NCI-H1092 (cell line): ENCODE data around the gene ZNF764.
"Not testable (repeated sequence)": the region's sequence is repeated elsewhere in the genome, so short reads cannot be mapped to it uniquely, and the experiment has no call there.

ENCODE experiments used
- DNase-seq: peaks from one replicate; lab custom pipeline; 2025; lab: John Stamatoyannopoulos, UW

Gene ZNF764

GRCh38 chr16:30527635-30528178 is 30.5 kb downstream of the ZNF764 start:
- DNase-seq = no peak

DNA sequence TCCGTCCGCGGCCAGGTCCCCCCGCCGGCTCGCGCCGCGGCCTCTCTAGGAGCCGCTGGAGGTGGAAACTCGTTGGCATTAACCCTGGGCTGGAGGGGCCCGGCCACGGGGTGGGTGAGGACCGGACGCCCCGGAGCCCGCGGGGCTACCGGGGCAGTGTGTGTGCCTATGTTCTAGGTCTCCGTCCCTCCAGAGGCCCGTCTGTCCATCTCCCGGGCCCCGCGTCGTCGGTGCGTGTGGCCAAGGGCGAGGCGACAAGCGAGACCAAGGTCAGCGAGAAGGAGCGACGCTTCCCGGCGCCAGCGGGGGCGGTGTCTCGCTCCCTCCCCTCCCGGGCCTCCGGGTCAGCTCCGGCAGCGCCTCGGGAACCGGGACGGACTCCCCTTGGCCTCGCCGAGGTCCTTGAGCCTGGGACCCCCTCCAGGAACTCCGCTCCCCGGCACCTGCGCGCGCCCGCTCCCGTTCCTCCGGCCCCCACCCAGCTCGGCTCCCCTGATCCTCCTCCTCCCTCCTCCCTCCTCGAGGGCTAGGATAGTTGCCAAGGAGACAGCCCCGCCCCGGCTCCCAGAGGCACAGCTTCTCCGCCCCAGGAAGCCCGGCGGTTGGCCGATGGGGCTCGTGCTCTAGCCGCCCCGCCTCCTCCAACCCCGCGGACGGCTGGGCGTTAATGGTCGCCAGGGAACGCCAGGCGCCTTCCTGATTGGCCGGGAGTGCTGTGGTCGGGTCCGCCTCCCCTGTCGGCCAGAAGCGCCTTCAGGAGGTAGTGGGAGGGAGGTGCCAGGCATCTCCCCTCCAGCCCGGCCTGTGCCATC is 31.1 kb downstream of the ZNF764 start:
- DNase-seq = peak; percentile 98

DNA sequence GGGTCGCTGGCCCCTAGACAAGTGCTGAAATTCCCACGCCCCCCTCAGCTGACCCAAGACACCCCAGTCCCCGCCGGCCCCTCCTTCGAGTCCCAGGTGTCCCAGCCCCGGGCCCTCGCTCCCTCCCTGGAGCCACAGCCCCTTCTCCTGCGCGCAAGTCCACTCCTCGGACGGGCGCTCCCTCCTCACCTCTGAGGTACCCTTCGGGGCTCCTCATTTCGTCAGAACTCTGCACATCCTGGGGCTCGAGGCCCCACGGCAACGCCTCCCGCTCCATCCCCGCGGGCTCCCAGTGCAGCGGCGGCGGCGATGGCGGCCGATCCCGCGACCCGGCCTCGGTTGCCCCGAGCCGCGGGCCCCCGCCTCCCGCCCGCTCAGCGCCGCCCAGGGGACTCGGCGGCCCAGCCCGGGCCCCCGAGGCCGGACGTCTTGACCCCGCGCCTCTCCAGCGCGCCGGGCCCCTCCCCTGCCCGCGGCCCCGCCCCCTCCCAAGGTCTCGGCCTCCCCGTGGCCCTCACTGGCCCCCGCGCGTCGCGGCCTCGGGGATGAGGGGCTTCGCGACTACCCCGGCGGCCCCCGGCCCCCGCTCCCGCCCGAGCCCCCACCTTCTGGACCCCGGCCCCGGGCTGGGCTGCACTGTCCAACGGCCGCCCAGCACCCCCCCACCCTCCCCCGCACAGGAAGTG is 31.9 kb downstream of the ZNF764 start, which contains the start of gene ZNF768:
Gene ZNF768 (minus strand): TSS at position 430 of the 686 bp plus-strand sequence. CDS start 153 bp downstream, at position 277.
- peak; percentile 57 for DNase-seq

GRCh38 chr16:30525844-30526136 is 32.4 kb downstream of the ZNF764 start:
- no peak for DNase-seq

DNA sequence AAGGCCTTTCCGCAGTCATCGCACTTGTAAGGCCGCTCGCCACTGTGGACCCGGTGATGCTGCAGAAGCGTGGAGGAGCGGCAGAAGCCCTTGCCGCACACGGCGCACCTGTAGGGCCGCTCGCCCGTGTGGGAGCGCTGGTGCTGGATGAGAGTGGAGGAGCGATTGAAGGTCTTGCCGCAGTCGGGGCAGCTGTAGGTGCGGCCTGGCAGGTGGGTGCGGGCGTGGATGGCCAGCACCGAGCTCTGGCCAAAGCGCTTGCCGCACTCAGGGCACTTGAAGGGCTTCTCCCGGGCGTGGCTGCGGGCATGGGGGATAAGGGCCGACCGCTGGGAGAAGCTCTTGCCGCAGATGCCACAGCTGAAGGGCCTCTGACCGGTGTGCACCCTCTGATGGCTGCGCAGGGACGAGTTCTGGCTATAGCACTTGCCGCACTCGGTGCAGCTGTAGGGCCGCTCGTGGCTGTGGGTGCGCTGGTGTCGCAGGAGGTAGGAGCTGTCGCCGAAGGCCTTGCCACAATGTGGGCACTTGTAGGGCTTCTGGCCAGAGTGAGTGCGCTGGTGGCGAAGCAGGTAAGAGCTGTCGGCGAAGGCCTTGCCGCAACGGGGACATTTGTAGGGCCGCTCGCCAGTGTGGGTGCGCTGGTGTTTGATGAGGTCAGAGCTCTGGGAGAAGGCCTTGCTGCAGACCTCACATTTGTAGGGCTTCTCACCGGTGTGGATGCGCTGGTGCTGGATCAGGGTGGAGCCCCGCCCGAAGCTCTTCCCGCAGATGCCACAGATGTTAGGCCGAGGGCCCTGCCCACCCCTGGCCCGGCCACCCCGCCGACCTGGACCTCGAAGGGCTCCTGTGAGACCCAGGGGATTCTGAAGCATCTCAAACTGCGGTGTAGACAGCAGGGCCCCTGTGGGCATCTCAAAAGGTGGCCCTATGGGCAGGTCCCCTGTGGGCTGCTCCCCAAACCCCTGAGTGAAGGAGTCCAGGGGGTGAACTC is 33.3 kb downstream of the ZNF764 start:
- DNase-seq = no peak

DNA sequence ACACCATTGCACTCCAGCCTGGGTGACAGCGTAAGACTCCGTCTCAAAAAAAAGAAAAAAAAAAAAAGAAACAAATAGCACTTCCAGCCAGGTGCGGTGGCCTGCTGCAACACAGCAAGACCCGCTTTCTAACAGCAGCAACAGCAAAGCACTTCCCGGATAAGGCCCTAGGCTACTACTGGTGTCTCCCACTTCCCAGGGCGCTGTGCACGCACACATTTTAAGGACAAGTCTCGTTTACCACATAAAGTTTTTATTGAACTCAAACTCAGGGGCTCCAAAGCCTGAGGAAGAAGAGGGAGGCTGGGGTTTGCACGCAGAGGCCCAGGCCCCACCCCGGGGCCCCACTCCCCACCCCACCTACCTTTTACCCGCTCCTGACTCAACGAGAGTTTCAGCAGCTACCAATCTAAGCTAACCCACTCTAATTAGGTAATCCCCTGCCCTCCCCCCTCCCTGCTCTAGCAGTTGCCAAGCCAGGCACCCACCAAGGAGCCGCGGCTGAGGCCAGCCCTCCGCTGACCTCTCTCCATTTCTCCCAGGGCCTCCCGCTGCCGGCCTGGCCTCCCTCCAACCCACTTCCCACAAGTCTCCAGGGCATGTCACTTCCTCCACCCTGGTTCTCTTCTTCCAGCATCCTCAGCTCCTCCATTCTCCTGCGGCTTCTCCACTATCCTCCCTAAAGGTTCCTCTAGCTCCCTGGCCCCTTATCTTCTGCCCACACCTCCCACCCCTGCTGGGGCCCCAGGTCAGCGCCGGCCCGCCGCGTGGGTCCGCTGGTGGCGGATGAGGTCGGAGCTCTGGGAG is 34.2 kb downstream of the ZNF764 start:
- no peak for DNase-seq

- not testable (repeated sequence) for DNase-seq
These were observed 35.3 kb downstream of the ZNF764 start for GRCh38 chr16:30522702-30523463.

GRCh38 chr16:30521873-30522641 is 36.1 kb downstream of the ZNF764 start:
- DNase-seq = no peak

- no peak for DNase-seq
These were observed 36.7 kb downstream of the ZNF764 start for GRCh38 chr16:30521476-30521872.

GRCh38 chr16:30519120-30520049 is 38.8 kb downstream of the ZNF764 start:
- DNase-seq = no peak

GRCh38 chr16:30518552-30518951 is 39.6 kb downstream of the ZNF764 start:
- DNase-seq = no peak

DNA sequence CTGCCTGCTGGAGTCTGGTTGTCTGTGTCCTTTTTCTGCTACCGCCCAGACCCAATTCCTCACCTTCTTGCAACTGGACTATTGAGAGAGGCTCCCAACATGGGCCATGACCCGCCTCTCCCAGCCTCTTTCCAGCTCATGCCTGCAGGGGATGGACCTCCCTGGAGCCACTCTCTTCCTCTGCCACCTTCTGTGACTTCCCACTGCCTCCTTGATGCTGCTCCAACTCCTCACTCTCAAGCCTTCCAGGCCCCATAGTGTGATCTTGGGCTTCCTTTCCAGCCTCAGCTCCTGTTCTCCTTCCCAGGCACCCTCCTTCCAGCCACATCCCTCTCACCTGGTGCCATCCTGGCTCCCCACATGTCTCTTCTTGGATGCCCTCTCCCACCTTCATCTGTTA is 42.9 kb downstream of the ZNF764 start:
- no peak for DNase-seq

- no peak for DNase-seq
These were observed 46.7 kb downstream of the ZNF764 start for GRCh38 chr16:30511509-30511908.

DNA sequence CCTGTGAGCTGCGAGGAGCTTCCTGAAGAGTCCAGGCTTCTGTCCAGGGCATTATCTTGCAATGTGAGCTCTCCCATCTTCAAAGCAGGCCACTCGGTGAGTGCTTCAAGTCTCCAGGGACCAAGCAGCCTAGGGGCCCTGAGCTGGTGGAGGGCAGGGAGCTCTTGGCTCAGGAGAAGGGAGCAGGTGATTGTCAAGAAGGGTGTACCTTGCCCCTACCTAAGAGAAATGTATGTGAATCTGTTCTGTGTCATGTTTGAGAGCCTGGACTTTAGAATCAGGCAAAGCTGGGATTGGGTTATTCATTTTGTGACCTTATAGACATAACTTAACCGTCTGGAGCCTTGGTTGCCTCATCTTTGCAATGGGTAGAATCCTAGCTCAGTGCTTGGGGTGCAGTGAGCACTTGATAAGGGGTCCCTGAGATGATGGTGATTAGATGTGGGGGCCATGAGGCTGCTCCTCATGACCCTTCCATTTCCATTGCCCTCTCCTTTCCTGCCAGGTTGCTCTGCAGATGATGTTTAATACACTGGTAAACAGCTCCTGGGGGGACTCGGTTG is 47.7 kb downstream of the ZNF764 start:
- no peak for DNase-seq

- no peak for DNase-seq
These were observed 49.0 kb downstream of the ZNF764 start for GRCh38 chr16:30509081-30509765.
